Right lobe of liver (tissue), 4 donors: ENCODE results near the gene CATSPERD.

Experiments
- CTCF ChIP-seq, 4 donors: fragments of 200-600 bp in 3 of 4; fragments of 450-650 bp in 1 of 4; IDR thresholded peaks; one replicate each; pipeline versions ENCODE4 v1.5.1 to v1.8.0; 2016 to 2022; ENCODE audit warnings: antibody characterized with exemption in 4 of 4, mild to moderate bottlenecking in 2 of 4
- POLR2A ChIP-seq: fragments of 450-650 bp; IDR thresholded peaks from one replicate; pipeline ENCODE4 v1.6.1; 2017; ENCODE audit warnings: antibody characterized with exemption, mild to moderate bottlenecking
- donor health status: DM: no; HTN: no; CAD: no.
- donor health status: DM: no; HTN: no; CAD: no.
- donor health status: DM: no; HTN: yes; CAD: no.

- no peak for TF ChIP-seq POLR2A
- no peak for TF ChIP-seq CTCF (IDR thresholded peaks at IDR 0.05)
Measured at GRCh38 chr19:5822181-5822844, 101.9 kb downstream of the CATSPERD start.
